ENCODE measurements around the gene DCAF4.

- TF ChIP-seq, protein P1, sequence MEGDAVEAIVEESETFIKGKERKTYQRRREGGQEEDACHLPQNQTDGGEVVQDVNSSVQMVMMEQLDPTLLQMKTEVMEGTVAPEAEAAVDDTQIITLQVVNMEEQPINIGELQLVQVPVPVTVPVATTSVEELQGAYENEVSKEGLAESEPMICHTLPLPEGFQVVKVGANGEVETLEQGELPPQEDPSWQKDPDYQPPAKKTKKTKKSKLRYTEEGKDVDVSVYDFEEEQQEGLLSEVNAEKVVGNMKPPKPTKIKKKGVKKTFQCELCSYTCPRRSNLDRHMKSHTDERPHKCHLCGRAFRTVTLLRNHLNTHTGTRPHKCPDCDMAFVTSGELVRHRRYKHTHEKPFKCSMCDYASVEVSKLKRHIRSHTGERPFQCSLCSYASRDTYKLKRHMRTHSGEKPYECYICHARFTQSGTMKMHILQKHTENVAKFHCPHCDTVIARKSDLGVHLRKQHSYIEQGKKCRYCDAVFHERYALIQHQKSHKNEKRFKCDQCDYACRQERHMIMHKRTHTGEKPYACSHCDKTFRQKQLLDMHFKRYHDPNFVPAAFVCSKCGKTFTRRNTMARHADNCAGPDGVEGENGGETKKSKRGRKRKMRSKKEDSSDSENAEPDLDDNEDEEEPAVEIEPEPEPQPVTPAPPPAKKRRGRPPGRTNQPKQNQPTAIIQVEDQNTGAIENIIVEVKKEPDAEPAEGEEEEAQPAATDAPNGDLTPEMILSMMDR (IDR thresholded peaks at IDR 0.05), result no peak
- no peak for TF ChIP-seq POLR2A (IDR thresholded peaks at IDR 0.05)
These were observed 60.0 kb downstream of the DCAF4 start for GRCh38 chr14:72986214-72986613.

Data from thyroid gland (tissue), 4 donors.